GM12874 (cell line): ENCODE results near the gene DDX55.

Experiments
- TF ChIP-seq, protein P1 (sequence below): IDR thresholded peaks from 2 replicates; pipeline ENCODE4 v1.5.1; 2011; ENCODE audit warnings: low read depth, mild to moderate bottlenecking, control low read depth, low read length, moderate library complexity; ENCODE audit not compliant: insufficient read depth

Gene DDX55

DNA sequence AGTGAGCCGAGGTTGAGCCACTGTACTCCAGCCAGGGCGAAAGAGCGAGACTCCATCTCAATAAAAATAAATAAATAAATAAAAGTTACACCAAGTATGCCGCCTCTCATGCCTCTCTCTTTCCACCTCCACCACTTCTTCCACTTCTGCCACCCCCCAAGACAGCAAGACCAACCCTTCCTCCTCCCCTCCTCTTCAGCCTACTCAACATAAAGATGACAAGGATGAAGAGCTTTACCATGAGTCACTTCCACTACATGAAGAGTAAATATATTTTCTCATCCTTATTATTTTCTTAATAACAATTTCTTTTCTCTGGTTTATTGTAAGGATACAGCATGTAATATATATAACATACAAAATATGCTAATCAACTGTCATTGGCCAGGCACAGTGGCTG is 21.1 kb upstream of the DDX55 start:
- TF ChIP-seq, protein P1, sequence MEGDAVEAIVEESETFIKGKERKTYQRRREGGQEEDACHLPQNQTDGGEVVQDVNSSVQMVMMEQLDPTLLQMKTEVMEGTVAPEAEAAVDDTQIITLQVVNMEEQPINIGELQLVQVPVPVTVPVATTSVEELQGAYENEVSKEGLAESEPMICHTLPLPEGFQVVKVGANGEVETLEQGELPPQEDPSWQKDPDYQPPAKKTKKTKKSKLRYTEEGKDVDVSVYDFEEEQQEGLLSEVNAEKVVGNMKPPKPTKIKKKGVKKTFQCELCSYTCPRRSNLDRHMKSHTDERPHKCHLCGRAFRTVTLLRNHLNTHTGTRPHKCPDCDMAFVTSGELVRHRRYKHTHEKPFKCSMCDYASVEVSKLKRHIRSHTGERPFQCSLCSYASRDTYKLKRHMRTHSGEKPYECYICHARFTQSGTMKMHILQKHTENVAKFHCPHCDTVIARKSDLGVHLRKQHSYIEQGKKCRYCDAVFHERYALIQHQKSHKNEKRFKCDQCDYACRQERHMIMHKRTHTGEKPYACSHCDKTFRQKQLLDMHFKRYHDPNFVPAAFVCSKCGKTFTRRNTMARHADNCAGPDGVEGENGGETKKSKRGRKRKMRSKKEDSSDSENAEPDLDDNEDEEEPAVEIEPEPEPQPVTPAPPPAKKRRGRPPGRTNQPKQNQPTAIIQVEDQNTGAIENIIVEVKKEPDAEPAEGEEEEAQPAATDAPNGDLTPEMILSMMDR, result no peak

DNA sequence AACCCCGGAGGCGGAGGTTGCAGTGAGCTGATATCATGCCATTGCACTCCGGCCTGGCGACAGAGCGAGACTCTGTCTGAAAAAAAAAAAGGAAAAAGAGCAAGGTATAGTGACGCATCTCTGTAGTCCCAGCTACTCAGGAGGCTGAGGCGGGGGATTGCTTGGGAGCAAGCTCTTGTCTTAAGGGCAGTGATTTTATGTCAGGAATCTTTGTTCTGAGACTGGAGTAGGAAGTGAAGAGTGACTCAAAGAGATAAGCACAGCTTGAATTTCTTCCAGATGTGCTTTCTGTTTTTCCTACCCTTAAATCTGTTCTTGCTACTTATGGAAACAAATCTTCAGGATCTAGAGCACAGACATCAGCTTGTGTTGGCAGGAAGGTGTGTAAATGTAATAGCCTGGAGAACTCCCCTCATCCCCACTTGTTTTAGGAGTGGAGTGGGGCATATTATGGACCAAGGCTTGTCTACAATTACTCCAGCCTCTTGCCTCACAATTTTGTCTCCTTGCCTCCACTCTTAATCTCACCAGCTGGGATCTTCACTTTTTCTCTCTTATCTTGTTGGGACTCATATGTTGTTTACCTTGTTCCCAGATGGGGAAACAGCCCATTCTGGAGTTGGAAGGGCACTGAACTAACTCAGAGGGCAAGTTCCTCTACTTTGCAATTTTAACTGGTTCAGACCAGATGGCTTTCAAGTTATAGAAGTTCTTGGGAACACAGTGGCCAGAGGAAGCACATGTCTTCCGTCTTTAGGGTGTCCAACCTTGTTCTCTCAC is 10.0 kb upstream of the DDX55 start:
- TF ChIP-seq, protein P1, result no peak

DNA sequence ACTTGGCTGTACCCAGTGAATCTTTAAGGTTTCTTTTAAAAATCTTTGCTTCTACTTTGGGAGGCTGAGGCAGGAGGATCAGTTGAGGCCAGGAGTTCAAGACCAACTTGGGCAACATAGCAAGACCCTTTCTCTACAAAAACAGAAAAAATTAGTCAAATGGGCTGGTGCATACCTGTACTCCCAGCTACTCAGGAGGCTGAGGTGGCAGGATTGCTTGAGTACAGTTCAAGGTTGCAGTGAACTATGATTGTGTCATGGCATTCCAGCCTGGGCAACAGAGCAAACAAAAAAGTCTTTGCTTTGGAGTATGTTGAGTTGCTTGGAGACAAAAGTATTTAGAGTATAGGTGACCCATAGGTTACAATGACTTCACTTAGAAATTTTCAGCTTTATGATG is 6.2 kb upstream of the DDX55 start:
- TF ChIP-seq, protein P1, result no peak

DNA sequence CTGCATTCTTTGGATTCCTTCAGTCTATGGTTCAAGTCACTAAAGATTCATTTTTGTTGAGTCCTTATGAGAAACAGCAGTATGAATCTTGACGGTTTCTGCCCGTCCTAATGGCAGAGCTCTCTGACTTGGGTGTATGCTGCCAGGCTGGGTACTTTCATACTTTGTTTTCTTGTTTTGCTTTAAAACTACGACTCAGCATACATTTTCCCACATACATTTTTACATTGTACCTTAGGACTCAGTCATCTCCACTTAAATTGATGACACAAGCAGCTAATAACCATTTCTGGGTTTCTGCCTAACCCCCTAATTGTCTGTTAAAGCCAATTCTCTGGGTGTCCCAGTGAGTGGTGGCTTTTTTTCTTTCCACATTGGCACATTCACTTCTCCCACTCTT is 4.8 kb upstream of the DDX55 start:
- TF ChIP-seq, protein P1, result no peak

DNA sequence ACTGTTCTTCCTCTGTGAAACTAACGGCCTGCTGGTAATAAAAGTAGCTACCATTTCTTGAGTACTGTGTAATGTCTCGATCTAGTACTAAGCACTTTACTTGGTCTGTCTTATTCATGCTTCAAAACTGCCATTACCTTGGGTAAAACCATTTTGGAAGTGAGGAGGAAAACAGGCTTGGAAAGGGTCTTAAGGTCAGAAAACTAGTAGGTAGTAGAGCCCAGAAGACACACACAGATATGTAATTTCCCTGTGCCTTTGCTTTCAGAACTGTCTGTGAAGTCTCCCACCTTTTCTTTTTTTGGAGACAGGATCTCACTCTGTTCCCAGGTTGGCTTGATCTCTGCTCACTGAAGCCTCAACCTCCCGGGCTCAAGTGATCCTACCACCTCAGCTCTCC is 3.4 kb upstream of the DDX55 start:
- TF ChIP-seq, protein P1, result no peak

DNA sequence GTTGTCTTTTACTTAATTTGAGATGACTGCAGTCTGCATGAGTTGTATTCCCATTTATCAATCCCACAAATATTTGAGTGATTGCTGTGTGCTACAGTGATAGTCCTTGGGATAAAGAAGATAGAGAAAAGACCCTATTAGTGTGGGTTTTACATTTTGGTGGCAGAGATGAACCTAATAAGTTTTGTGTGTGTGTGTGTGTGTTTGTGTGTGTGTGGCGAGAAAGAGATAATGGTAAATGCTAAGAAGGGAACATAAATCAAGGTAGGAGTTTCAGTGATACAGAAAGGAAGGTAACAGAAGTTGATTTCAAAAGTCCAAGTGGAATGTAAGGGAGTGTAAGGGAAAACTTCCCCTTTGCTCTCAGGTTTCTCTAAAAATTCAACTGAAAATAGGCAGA is 2.6 kb upstream of the DDX55 start:
- TF ChIP-seq, protein P1, result no peak

DNA sequence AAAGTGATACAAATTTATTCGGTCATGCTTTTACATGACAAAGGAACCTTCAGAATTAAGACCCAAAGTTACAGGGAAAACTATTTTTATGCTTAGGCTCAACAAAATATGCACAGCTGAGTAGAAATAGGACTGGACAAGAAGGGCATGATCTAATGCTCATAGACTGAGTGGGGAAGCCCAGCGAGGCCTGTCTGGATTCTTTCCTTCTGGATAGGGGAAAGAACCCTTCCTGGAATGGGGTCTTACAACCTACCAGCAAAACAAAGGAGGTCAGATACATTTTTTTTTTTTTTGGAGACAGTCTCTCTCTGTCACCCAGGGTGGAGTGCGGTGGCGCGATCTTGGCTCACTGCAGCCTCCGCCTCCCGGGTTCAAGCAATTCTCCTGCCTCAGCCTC is 2.2 kb upstream of the DDX55 start:
- TF ChIP-seq, protein P1, result no peak
